Measurements from ENCODE around the gene CCDC78. TPM values are rescaled to one million over a fixed set of nuclear protein-coding genes. Genes with fewer than 3 reads are reported as not detected.
A peak's percentile ranks its signal among the peaks of the same experiment; 100 is the strongest.

The CCDC78 gene
- total and polyA plus RNA-seq, 2 of the 13 experiments (the other 11 are each of a cell fraction or from before 2014, with no cell fraction given): 0.53 to 1.5 TPM

DNA sequence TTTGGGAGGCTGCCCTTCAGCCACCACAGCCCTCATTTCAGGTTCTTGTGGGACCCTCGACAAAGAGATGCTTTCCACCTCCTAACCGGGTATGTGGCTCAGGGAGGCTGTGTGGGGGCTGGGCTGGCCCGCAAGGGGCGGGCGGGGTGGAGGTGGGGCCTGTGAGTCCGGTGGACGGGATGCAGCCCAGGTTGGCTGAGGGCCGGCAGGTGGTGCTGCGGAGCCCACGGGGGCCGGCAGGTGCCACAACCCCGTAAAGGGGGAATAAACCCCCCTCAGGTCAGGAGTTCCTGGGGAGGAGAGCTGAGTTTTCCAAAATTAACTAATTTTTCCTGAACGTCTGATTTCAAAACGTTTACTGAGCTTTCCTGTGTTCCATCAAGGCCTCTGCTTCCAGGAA is 19.5 kb upstream of the CCDC78 start (continued):
- no peak for TF ChIP-seq ZNF782 (CRISPR knock-in tag; IDR thresholded peaks at IDR 0.05; ENCODE audit: borderline replicate concordance)
- no peak for TF ChIP-seq ZNF670 (CRISPR knock-in tag; IDR thresholded peaks at IDR 0.05; ENCODE audit: borderline replicate concordance)
- TF ChIP-seq, protein P1, sequence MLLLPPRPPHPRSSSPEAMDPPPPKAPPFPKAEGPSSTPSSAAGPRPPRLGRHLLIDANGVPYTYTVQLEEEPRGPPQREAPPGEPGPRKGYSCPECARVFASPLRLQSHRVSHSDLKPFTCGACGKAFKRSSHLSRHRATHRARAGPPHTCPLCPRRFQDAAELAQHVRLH (CRISPR knock-in tag; IDR thresholded peaks at IDR 0.05; ENCODE audit: borderline replicate concordance, low read depth): no peak
- no peak for TF ChIP-seq FIP1L1 (IDR thresholded peaks at IDR 0.05; ENCODE audit: borderline replicate concordance, insufficient read depth, low read depth, low read length)
- TF ChIP-seq ZSCAN20 (CRISPR knock-in tag; IDR thresholded peaks at IDR 0.05; ENCODE audit: borderline replicate concordance): no peak
- no peak for TF ChIP-seq ZNF263 (CRISPR knock-in tag; IDR thresholded peaks at IDR 0.05)
- TF ChIP-seq EP300 (IDR thresholded peaks at IDR 0.05; ENCODE audit: low read depth in 2 of 2, low read length in 2 of 2): no peak
- no peak for TF ChIP-seq EP300 (CRISPR knock-in tag; IDR thresholded peaks at IDR 0.05; ENCODE audit: borderline replicate concordance)
- no peak for TF ChIP-seq ZBTB38 (CRISPR knock-in tag; IDR thresholded peaks at IDR 0.05)
- 0 out of 2 replicates have a peak, but pooled peaks have one; percentile 26 for TF ChIP-seq CHD2 (IDR thresholded peaks at IDR 0.05; ENCODE audit: low read depth, low read length)
- no peak for TF ChIP-seq HMG20B (CRISPR knock-in tag; conservative IDR thresholded peaks at IDR 0.05)
- 0 out of 2 replicates have a peak, but pooled peaks have one; percentile 30 for TF ChIP-seq ZBTB7B (CRISPR knock-in tag; IDR thresholded peaks at IDR 0.05)
- TF ChIP-seq, protein P2, sequence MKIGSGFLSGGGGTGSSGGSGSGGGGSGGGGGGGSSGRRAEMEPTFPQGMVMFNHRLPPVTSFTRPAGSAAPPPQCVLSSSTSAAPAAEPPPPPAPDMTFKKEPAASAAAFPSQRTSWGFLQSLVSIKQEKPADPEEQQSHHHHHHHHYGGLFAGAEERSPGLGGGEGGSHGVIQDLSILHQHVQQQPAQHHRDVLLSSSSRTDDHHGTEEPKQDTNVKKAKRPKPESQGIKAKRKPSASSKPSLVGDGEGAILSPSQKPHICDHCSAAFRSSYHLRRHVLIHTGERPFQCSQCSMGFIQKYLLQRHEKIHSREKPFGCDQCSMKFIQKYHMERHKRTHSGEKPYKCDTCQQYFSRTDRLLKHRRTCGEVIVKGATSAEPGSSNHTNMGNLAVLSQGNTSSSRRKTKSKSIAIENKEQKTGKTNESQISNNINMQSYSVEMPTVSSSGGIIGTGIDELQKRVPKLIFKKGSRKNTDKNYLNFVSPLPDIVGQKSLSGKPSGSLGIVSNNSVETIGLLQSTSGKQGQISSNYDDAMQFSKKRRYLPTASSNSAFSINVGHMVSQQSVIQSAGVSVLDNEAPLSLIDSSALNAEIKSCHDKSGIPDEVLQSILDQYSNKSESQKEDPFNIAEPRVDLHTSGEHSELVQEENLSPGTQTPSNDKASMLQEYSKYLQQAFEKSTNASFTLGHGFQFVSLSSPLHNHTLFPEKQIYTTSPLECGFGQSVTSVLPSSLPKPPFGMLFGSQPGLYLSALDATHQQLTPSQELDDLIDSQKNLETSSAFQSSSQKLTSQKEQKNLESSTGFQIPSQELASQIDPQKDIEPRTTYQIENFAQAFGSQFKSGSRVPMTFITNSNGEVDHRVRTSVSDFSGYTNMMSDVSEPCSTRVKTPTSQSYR (CRISPR knock-in tag; IDR thresholded peaks at IDR 0.05; ENCODE audit: borderline replicate concordance): peak; percentile 55; the same call in 1 of the 2 replicates
- TF ChIP-seq, protein P3, sequence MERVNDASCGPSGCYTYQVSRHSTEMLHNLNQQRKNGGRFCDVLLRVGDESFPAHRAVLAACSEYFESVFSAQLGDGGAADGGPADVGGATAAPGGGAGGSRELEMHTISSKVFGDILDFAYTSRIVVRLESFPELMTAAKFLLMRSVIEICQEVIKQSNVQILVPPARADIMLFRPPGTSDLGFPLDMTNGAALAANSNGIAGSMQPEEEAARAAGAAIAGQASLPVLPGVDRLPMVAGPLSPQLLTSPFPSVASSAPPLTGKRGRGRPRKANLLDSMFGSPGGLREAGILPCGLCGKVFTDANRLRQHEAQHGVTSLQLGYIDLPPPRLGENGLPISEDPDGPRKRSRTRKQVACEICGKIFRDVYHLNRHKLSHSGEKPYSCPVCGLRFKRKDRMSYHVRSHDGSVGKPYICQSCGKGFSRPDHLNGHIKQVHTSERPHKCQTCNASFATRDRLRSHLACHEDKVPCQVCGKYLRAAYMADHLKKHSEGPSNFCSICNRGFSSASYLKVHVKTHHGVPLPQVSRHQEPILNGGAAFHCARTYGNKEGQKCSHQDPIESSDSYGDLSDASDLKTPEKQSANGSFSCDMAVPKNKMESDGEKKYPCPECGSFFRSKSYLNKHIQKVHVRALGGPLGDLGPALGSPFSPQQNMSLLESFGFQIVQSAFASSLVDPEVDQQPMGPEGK (CRISPR knock-in tag; IDR thresholded peaks at IDR 0.05): peak; percentile 73; the same call in 1 of the 2 replicates
- TF ChIP-seq KDM3A (CRISPR knock-in tag; IDR thresholded peaks at IDR 0.05; ENCODE audit: low read depth): no peak
- no peak for TF ChIP-seq NFIB (CRISPR knock-in tag; IDR thresholded peaks at IDR 0.05; ENCODE audit: borderline replicate concordance)
- TF ChIP-seq SAP130 (CRISPR knock-in tag; IDR thresholded peaks at IDR 0.05; ENCODE audit: low read depth): 0 out of 2 replicates have a peak, but pooled peaks have one; percentile 13
- TF ChIP-seq NR3C1 (CRISPR knock-in tag; IDR thresholded peaks at IDR 0.05): no peak
- TF ChIP-seq, protein P4, sequence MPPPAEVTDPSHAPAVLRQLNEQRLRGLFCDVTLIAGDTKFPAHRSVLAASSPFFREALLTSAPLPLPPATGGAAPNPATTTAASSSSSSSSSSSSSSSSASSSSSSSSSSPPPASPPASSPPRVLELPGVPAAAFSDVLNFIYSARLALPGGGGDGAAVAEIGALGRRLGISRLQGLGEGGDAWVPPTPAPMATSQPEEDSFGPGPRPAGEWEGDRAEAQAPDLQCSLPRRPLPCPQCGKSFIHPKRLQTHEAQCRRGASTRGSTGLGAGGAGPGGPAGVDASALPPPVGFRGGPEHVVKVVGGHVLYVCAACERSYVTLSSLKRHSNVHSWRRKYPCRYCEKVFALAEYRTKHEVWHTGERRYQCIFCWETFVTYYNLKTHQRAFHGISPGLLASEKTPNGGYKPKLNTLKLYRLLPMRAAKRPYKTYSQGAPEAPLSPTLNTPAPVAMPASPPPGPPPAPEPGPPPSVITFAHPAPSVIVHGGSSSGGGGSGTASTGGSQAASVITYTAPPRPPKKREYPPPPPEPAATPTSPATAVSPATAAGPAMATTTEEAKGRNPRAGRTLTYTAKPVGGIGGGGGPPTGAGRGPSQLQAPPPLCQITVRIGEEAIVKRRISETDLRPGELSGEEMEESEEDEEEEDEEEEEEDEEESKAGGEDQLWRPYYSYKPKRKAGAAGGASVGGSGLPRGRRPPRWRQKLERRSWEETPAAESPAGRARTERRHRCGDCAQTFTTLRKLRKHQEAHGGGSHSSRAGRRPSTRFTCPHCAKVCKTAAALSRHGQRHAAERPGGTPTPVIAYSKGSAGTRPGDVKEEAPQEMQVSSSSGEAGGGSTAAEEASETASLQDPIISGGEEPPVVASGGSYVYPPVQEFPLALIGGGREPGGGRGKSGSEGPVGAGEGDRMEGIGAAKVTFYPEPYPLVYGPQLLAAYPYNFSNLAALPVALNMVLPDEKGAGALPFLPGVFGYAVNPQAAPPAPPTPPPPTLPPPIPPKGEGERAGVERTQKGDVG (CRISPR knock-in tag; IDR thresholded peaks at IDR 0.05; ENCODE audit: borderline replicate concordance): no peak
- TF ChIP-seq ARID3A (IDR thresholded peaks at IDR 0.05; ENCODE audit: low read depth, low read length): no peak
- TF ChIP-seq MATR3 (CRISPR knock-in tag; IDR thresholded peaks at IDR 0.05): no peak
